GM18505 (cell line): ENCODE data around the gene PIK3CD.
A peak's percentile ranks its signal among the peaks of the same experiment; 100 is the strongest.

Source experiments
- ATAC-seq: cut with Tn5 transposase; IDR thresholded peaks from one replicate; pipeline ENCODE4 v1.9.1; 2021; ENCODE audit not compliant: unreplicated experiment
- POLR2A ChIP-seq: IDR thresholded peaks from 4 replicates; pipeline ENCODE4 v1.6.1; 2011; ENCODE audit warnings: borderline replicate concordance; ENCODE audit not compliant: insufficient read depth, insufficient read length; ENCODE audit errors: extremely low read depth

The PIK3CD gene

DNA sequence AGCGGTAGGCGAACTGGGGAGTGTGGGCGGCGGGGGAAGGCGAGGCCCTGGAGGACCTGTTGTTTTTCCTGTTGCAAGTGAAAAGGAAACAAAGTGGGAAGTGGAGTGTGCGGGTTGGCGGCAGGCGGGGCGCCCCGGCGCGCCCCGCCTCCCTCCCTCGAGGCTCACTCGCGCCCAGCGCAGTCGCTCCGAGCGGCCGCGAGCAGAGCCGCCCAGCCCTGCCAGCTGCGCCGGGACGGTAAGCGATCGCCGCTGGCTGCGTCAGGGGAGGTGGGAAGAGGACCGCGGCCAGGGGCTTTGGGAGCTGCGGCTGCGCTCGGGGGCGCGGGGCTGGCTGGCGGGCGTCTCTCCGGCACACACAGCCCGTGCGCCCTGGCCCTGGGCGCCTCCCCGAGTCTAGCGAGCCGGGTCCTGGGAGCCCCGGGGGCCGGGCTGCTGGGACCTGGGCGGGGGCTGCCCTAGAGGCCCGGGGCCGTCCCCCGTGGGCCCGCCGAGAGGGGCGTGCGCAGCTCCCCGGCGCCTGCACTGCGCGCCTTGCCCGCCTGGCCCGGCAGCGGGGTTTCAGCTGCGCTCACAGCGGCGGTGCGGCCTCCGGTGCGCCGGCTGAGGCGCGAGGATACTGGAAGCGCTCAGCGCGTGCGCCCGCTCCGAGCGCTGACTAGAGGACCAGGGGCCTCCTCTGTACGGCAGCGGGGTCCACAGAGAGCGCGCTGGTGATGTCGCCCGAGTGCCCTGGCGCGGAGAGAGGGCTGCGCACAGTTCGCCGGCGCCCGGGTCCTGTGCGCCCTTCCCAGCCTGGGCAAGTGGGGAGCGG is at the start of gene PIK3CD:
TSS of gene PIK3CD (plus strand) at position 167 of the 814 bp plus-strand sequence. CDS start 58,725 bp downstream, outside the sequence.
- peak; percentile 86 for TF ChIP-seq POLR2A
- ATAC-seq = no peak

DNA sequence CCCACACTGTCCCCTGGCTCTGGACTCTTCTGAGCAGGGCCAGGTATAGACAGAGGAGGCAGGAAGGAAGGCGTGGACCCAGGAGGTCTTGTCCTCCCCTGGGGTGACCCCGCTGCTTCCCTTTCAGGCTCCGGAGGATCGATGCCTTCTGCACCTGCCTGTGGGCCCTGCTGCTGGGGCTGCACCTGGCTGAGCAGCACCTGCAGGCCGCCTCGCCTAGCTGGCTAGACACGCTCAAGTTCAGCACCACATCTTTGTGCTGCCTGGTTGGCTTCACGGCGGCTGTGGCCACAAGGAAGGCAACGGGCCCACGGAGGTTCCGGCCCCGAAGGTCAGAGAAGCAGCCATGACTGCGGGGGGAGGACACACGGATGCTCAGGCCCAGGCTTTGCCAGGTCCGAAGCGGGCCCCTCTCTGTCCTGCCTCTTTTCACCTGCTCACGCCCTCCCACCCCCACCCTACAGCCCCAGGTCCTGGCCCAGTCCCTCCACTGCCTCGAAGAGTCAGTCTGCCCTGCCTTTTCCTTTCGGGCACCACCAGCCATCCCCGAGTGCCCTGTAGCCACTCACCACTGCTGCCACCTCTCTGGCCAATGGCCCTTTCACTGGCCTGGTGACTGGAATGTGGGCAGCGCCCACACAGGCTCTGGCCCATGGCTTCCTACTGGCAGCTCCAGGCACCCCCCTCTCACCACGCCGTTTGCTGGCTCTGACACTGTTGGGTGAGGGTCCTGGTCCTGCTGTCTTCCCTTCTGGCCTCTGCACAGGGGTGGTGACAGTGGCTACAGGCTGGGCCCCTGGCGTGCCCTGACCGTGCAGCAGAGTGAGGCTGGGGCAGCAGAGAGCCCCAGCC is 49.4 kb upstream of the PIK3CD start:
- no peak for ATAC-seq
- TF ChIP-seq POLR2A = no peak

DNA sequence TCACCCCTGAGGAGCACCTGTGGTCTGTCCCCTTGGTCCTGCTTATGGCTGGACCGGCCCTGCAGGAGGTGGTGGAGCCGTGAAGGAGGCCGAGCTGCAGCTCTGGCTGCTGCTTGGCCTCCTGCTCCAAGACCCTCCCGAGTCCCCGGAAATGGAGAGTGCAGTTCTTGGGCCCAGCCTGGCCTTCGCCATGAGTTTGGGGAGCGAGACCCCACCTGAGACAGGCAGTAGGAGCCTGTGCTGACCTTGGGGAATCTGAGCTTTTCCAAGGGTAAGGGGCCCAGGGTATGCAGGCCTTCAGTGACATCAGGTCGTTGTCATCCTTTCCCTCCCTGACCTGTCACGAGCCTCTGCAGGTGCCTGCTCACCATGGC is 48.8 kb upstream of the PIK3CD start:
- ATAC-seq = no peak
- TF ChIP-seq POLR2A = no peak

DNA sequence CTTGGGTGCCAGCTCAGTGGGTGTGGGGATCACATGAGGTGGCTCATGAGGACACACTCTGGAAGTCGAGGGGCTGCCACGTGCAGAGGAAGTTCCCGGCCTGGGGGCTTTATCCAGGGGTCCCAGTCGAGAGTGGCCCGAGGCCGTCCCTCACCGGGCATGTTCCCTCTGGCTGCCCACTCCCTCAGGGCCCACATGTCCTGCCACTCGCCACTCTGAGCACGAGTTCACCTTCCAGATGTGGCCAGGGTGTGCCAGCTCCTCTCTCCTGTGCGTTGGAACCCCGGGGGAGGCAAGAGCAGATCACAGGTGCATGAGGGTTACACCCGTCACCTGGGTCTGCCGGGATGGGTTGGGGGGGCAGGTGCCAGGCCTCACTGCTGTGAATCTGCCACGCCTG is 48.2 kb upstream of the PIK3CD start:
- TF ChIP-seq POLR2A = no peak
- no peak for ATAC-seq

DNA sequence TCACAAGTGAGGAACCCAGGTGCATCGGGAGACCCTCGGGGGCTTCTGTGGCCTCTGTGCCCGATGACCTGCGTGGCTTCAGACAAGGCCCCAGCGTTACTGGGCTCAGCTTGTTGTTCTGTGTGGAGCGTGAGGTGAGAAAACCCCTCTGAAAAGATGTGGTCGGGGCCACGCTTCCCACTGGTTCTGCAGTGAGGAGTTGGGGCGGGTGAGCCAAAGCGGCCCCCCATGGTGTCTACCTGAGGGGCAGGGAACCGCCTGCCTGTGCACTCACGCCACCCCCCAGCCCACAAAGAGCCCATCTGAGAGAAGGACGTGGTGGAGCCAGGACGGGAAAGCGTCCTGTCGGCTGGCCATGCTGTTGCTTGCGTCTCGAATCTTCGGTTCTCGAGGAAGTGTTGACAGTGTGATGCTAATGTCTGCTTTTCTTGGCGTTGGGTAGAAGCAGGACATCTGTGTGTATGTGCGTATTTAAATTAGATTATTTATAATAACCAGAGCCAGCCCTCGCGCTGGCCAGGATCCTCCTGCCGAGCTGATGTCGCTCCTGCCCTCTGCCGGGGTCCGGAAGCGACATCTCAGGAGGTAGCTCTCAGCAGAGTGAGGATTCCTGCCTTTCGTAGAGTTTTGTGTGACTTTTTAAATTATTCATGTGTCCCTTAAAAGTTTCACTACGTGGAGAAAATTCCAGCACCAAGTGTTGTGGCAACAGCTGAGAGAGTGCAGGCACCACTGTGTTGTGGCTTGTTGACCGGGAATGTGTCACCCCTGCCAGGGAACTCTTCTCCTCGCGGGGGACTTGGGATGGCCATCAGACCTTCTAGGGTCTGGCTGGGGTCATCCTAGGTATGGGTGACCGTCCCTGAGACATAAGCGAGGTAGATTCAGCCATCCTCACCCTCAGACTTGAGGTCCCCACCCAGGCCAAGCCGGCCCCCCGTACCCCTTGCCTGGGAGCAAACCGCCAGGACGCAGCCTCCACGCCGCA is 47.5 kb upstream of the PIK3CD start:
- ATAC-seq = no peak
- TF ChIP-seq POLR2A = no peak

DNA sequence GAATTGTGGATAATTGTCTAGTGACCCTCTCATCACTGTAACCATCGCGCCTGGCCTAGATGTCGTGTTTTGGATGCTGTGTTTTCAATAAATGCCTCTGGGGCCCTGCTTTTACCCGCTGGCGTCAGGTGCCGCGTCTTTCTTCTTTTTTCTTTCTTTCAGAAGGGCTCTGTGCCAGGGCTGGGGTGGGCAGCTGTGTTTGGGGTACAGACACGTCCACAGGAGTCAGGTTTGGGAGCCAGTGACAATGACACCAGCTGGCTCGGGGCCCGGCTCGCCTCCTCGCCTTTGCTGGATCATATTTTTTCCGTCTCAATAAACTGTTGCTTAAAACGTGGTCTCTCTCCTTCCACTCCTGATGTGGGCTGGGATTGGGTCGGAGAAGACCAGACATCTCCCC is 46.7 kb upstream of the PIK3CD start:
- no peak for TF ChIP-seq POLR2A
- no peak for ATAC-seq

DNA sequence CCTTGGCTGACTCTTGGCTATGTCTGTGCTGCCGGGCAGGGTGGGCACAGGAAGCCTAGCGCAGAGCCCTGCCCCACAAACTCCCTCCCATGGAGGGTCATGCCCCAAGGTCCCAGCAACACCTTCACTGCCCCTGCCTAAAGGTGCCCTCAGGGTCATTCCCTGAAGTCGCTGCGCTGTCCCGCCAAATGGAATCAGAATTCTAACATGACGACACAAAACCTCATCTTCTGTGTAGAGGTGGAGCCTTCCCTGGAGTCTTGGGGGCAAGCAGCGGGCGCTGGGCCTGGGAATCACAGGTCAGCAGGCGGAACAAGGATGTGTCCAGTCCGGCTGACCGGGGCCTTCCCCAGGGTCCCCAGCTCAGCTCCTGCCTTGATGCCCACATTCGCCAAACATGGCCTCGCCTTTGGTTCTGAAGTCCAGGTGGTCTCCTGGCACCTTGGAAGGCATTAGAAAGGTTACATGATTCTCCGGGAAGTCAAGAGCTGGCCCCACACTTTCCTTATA is 45.5 kb upstream of the PIK3CD start:
- TF ChIP-seq POLR2A = no peak
- ATAC-seq = no peak

DNA sequence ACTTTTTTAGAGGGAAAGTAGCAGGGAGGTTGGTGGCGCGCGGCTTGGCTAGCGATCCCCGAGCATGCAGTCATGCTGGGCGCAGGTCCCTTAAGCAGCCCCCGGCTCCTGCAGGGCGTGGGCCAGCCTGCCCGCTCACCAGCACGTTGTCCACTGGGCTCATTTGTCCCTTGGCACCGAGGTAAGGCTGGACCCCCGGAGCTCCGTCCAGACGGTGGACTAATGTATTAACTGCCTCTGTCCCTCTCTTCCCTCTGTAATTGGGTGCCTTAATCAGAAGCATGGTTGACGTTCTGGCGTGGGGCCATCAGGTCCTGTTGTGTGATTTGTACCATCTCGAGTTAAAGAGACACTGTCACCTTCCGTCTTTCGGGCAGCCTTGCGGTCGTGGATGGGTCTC is 45.1 kb upstream of the PIK3CD start:
- no peak for ATAC-seq
- TF ChIP-seq POLR2A = no peak

DNA sequence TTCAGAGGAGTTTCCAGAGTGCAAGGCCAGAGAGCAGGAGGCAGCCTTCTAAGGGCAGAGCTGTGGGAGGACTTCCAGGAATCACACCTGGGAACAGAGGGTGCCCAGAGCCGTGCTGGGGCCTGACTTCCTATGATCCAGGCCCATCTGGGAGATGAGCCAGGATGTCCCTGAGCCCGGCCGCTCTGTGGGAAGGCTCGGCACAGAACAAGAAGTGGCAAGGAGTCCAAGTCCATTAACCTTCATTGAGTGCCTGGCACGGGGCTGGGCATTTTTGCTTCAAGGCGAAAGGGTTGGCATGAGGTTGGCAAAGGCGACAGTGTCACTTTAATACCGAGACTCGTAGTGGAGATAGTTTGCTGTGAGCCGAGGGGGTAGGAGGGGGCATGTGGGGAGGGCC is 44.6 kb upstream of the PIK3CD start:
- ATAC-seq = no peak

DNA sequence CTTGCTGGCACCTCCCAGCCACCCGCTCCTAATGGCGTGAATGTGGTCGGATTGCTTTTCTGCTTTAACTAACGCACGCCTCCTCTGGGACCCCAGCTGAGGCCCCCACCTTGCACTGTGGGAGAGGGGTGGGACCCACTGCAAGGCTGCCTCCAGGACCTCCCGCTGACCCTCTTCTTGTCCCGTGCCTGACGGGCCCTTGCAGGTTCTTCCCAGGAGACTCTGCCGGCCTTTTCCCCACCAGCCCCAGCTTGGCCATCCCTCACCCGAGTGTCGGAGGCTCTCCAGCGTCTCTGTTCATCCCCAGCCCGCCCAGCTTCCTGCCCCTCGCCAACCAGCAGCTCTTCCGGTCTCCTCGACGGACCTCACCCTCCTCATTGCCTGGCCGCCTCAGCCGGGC is 44.2 kb upstream of the PIK3CD start:
- no peak for ATAC-seq
- TF ChIP-seq POLR2A = no peak

More for the DNA sequence above, 44.6 kb upstream of the PIK3CD start:
- TF ChIP-seq POLR2A = no peak

DNA sequence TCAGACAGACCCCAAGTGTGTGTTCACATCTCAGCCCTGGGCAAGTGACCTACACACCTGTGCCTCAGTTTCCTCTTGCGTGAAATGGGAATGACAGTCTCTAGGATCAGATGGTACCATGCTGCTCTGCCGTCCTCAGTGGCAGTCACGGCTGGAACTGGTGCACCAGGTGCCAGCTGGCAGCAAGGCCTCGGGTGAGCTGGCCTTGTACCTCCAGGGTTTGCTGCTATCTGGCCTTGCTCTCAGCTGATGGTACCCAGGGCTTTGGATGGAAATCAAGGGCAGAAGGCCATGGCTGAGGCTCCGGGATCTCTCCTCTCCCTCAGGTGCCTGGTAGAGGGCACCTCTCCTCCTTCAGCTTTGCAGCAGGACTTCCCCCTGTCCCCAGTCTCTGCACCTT is 41.5 kb upstream of the PIK3CD start:
- no peak for TF ChIP-seq POLR2A
- no peak for ATAC-seq

DNA sequence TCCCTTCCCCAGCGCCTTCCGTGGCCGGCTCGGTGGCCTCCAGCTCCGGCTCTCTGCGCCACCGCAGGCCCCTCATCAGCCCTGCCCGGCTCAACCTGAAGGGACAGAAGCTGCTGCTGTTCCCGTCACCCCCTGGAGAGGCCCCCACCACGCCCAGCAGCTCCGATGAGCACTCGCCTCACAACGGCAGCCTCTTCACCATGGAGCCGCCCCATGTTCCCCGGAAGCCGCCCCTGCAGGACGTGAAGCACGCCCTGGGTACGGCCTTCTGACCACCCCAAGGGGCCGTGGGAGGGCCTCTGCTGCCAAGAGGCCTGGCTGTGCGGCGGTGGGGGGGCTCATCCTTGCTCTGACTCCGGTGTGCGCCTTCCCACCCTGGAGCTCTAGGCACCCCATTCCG is 41.0 kb upstream of the PIK3CD start:
- no peak for ATAC-seq
- no peak for TF ChIP-seq POLR2A

DNA sequence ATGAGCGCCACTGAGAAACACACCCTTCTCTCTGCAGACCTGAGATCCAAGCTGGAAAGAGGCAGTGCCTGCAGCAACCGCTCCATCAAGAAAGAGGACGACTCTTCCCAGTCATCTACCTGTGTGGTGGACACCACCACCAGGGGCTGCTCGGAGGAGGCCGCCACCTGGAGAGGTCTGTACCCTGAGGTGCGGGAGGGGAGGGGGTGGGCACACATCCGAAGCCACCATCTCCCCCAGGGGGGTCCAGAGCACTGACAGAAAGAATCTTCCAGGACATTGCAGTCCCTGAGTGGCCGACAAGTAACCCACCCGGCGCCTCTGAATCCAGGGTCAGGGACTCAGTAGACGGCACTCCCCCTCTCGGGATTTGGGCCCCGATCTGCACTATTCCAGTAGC is 39.8 kb upstream of the PIK3CD start:
- no peak for TF ChIP-seq POLR2A
- ATAC-seq = no peak

DNA sequence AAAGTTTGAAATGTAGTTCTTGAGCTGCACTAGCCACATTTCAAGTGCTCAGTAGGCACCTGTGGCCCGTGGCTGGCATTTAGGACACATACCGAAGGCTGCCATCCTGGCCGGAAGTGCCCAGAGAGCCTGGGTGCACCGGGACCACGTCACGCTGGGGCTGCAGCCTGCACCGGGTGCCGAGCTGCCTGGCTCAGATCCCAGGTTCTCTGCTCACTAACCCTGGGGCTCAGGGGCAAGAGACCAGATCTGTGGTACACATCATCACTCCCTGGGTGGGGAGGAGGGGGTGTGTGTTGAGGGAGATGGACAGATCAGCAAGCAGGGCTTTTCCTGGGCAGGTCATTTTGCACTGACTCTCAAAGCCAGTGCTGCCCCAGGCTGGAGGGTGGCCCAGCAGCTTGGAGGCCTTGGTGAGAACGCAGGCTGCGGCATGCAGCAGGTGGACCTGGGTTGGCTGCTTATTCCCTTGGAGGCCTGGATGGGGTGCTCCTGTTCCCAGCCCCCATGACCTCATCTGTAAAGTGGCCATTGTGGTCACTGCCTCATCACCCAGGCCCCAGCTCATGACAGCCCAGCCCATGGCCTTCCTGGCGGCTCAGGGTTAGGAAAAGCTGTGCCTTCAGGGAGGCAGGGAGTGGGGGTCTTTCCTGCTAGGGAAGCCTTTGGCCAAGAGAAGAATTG is 39.2 kb upstream of the PIK3CD start:
- TF ChIP-seq POLR2A = no peak

More for the DNA sequence above, 39.2 kb upstream of the PIK3CD start:
- no peak for ATAC-seq
